ENCODE measurements around the gene MRAS. TPM values are rescaled to one million over a fixed set of nuclear protein-coding genes. Genes with fewer than 3 reads are reported as not detected.
"Not testable (repeated sequence)": the region's sequence is repeated elsewhere in the genome, so short reads cannot be mapped to it uniquely, and the experiment has no call there.

MRAS gene
- total and polyA plus RNA-seq, 2 of the 4 experiments (the other 2 are of a cell fraction), result 59.3 to 60.6 TPM

DNA sequence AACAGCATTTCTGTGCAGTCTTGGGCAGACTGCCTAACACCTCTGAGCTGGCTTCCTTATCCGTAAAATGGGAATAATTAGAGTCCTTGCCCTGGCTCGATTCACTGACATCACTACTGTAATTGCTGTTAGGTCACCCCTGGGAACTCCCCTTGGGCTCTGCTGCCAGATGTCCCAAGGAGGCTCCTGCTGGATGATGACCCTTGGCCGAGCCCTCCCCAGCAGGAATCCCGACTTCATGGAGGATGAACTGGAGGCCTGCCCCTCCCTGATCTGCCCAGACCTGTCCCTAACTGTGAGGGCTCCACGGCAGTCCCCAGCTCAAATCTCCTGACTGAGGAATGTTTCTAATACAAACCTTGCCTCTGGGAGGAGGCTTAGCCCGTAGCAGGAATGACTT, 104.1 kb downstream of the MRAS start:
- Histone ChIP-seq H3K27ac (ENCODE audit: insufficient read depth, low read length) (no peak overlapping the region), H4K5ac (ENCODE audit: low read depth, low read length) (no peak overlapping the region), H3K9me3 (ENCODE audit: control insufficient read depth, insufficient read depth, low read length) (no peaks in the 10 kb centered on the region), H3K14ac (replicated peaks; ENCODE audit: low read depth, low read length) (no peak overlapping the region), H3K9me1 (ENCODE audit: insufficient read depth, low read length) (no peaks in the 10 kb centered on the region), H4K8ac (ENCODE audit: low read depth in 2 of 2, low read length in 2 of 2) (no peak overlapping the region), H3K9ac (ENCODE audit: low read depth, low read length) (no peak overlapping the region), H2BK120ac (ENCODE audit: low read depth, low read length) (no peak overlapping the region), H2BK20ac (ENCODE audit: low read depth, low read length) (no peak overlapping the region), H4K20me1 (ENCODE audit: insufficient read depth, low read length) (no peaks in the 10 kb centered on the region), H3K79me1 (ENCODE audit: low read depth in 1 of 2, low read length in 2 of 2) (no peaks in the 10 kb centered on the region), H2AK5ac (ENCODE audit: low read depth, low read length) (no peak overlapping the region), H4K91ac (ENCODE audit: insufficient read depth, low read depth, low read length) (no peak overlapping the region), H3K36me3 (ENCODE audit: control insufficient read depth, insufficient read depth, low read length) (no peaks in the 10 kb centered on the region), H2AK9ac (replicated peaks; ENCODE audit: low read depth, low read length, poor library complexity) (no peak overlapping the region), H3K56ac (ENCODE audit: extremely low read depth, insufficient read depth, low read length) (no peak overlapping the region), H3K4me3 (ENCODE audit: insufficient read depth, low read depth, low read length) (no peak overlapping the region), H3K4me1 (ENCODE audit: control insufficient read depth, insufficient read depth, low read length) (no peaks in the 10 kb centered on the region), H2BK15ac (ENCODE audit: low read depth, low read length) (no peak overlapping the region), H3K27me3 (ENCODE audit: control insufficient read depth, insufficient read depth, low read length) (peaks cover 13% of the 10 kb centered on the region; the same call in 1 of the 2 replicates), H3K4me2 (ENCODE audit: low read depth, low read length) (no peak overlapping the region), H2AFZ (replicated peaks; ENCODE audit: low read length, poor library complexity) (no peak overlapping the region), H2BK5ac (ENCODE audit: low read depth, low read length, poor library complexity, severe bottlenecking) (no peak overlapping the region), H3K4ac (ENCODE audit: low read depth, low read length) (no peak overlapping the region), H3K23ac (ENCODE audit: low read depth, low read length) (no peak overlapping the region), H3K18ac (ENCODE audit: low read depth, low read length) (no peak overlapping the region)
- CTCF ChIA-PET, result interaction anchor here (1.1 kb wide), 1 partner anchor 10 kb away, joined by 3 read pairs; no protein-coding TSS in a partner anchor
- DNase-seq (no peak), ATAC-seq (ENCODE audit: low read depth) (no peak)
- intact Hi-C loops (cut with micrococcal nuclease) (no loop called here), in situ Hi-C loops (cut with MboI; ENCODE audit: low sequenced_read_pairs) (no loop called here), dilution Hi-C loops (cut with HindIII; ENCODE audit: low sequenced_read_pairs, unreplicated experiment) (no loop called here)
- WGBS, 2 experiments (ENCODE audit: extremely low coverage in 2 of 2, insufficient read length in 1 of 2), result 80% methylated on average over 2 of the region's 6 CpGs; no CpG with 5 or more reads in 1 of the 2 experiments
- BruUV-seq (replicated peaks), result no TSS peak
- TF ChIP-seq POLR2A (IDR thresholded peaks at IDR 0.05; ENCODE audit: low read depth, low read length), result no peak
- no peak for TF ChIP-seq SMC3 (IDR thresholded peaks at IDR 0.05; ENCODE audit: low read depth, low read length)
- TF ChIP-seq, protein P1, sequence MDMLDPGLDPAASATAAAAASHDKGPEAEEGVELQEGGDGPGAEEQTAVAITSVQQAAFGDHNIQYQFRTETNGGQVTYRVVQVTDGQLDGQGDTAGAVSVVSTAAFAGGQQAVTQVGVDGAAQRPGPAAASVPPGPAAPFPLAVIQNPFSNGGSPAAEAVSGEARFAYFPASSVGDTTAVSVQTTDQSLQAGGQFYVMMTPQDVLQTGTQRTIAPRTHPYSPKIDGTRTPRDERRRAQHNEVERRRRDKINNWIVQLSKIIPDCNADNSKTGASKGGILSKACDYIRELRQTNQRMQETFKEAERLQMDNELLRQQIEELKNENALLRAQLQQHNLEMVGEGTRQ (IDR thresholded peaks at IDR 0.05; ENCODE audit: low read depth, low read length), result no peak
- TF ChIP-seq CHD1 (IDR thresholded peaks at IDR 0.05; ENCODE audit: low read depth, low read length), result no peak
- TF ChIP-seq RAD21 (IDR thresholded peaks at IDR 0.05; ENCODE audit: low read length), result no peak
- POLR2A ChIA-PET (ENCODE audit: unreplicated experiment), result no interaction called here

DNA sequence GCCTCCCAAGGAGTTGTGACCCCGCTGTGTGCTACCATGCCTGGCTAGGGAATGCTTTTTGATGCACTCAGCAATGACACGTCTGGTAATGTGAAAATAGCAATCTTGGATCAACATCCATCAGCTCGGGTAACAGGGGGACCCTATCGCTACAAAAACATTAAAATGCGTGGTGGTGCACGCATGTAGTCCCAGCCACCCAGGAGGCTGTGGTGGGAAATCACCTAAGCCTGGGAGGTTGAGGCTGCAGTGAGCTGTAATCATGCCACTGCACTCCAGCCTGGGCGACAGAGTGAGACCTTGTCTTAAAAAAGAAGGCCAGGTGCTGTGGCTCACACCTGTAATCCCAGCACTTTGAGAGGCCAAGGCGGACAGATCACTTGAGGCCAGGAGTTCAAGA, 105.6 kb downstream of the MRAS start:
- not testable (repeated sequence) for H4K8ac ChIP-seq (ENCODE audit: low read depth in 2 of 2, low read length in 2 of 2); ATAC-seq (ENCODE audit: low read depth)

More for the DNA sequence above, 105.6 kb downstream of the MRAS start:
- H3K27ac ChIP-seq (ENCODE audit: insufficient read depth, low read length); BruUV-seq (replicated peaks); POLR2A ChIA-PET (ENCODE audit: unreplicated experiment); H2AK9ac ChIP-seq (replicated peaks; ENCODE audit: low read depth, low read length, poor library complexity); H3K4me1 ChIP-seq (ENCODE audit: control insufficient read depth, insufficient read depth, low read length); H3K18ac ChIP-seq (ENCODE audit: low read depth, low read length); H3K9me3 ChIP-seq (ENCODE audit: control insufficient read depth, insufficient read depth, low read length); H4K91ac ChIP-seq (ENCODE audit: insufficient read depth, low read depth, low read length); H3K4me2 ChIP-seq (ENCODE audit: low read depth, low read length); H2BK5ac ChIP-seq (ENCODE audit: low read depth, low read length, poor library complexity, severe bottlenecking); H3K4me3 ChIP-seq (ENCODE audit: insufficient read depth, low read depth, low read length); H3K14ac ChIP-seq (replicated peaks; ENCODE audit: low read depth, low read length); H3K23ac ChIP-seq (ENCODE audit: low read depth, low read length); H4K5ac ChIP-seq (ENCODE audit: low read depth, low read length); dilution Hi-C loops (cut with HindIII; ENCODE audit: low sequenced_read_pairs, unreplicated experiment); CTCF ChIA-PET; H2AK5ac ChIP-seq (ENCODE audit: low read depth, low read length); H3K9ac ChIP-seq (ENCODE audit: low read depth, low read length); H3K4ac ChIP-seq (ENCODE audit: low read depth, low read length); H4K20me1 ChIP-seq (ENCODE audit: insufficient read depth, low read length); H2BK120ac ChIP-seq (ENCODE audit: low read depth, low read length); H2AFZ ChIP-seq (replicated peaks; ENCODE audit: low read length, poor library complexity); H2BK20ac ChIP-seq (ENCODE audit: low read depth, low read length); H3K79me1 ChIP-seq (ENCODE audit: low read depth in 1 of 2, low read length in 2 of 2); H3K36me3 ChIP-seq (ENCODE audit: control insufficient read depth, insufficient read depth, low read length); DNase-seq; H3K56ac ChIP-seq (ENCODE audit: extremely low read depth, insufficient read depth, low read length); H3K9me1 ChIP-seq (ENCODE audit: insufficient read depth, low read length); intact Hi-C loops (cut with micrococcal nuclease); H2BK15ac ChIP-seq (ENCODE audit: low read depth, low read length); in situ Hi-C loops (cut with MboI; ENCODE audit: low sequenced_read_pairs): not testable (repeated sequence)
- peaks cover 13% of the 10 kb centered on the region; the same call in 1 of the 2 replicates for H3K27me3 ChIP-seq (ENCODE audit: control insufficient read depth, insufficient read depth, low read length)
- WGBS, 2 experiments (ENCODE audit: extremely low coverage in 2 of 2, insufficient read length in 1 of 2), result 86% methylated on average over 1 of the region's 8 CpGs; no CpG with 5 or more reads in 1 of the 2 experiments
